Upper lobe of left lung (tissue), 6 donors: ENCODE measurements around the gene PRKCE. TPM values are rescaled to one million over a fixed set of nuclear protein-coding genes. Genes with fewer than 3 reads are reported as not detected.

ENCODE experiments used
- ATAC-seq, 2 donors: fragments of 200-7000 bp; cut with Tn5 transposase; one replicate each; pipeline ENCODE4 v1.9.1; 2022; ENCODE audit warnings: mild to moderate bottlenecking in 2 of 2, moderate library complexity in 2 of 2; ENCODE audit not compliant: low FRiP score in 2 of 2
- DNase-seq, 2 donors: peaks; one replicate each; pipeline ENCODE4 v3.0.0-alpha.2; 2019 to 2020
- H3K27ac ChIP-seq, 4 donors: fragments of 200-600 bp; sonication (generic); one replicate each; pipeline ENCODE4 v1.5.1; 2016 to 2019
- H3K27me3 ChIP-seq, 4 donors: fragments of 200-600 bp; sonication (generic); one replicate each; pipeline ENCODE4 v1.5.1; 2017 to 2019
- H3K36me3 ChIP-seq, 4 donors: fragments of 200-600 bp; sonication (generic); one replicate each; pipeline ENCODE4 v1.5.1; 2016 to 2019
- H3K4me1 ChIP-seq, 4 donors: fragments of 200-600 bp; sonication (generic); one replicate each; pipeline ENCODE4 v1.5.1; 2018 to 2019
- H3K4me3 ChIP-seq, 4 donors: fragments of 200-600 bp; sonication (generic); one replicate each; pipeline ENCODE4 v1.5.1; 2017 to 2019; ENCODE audit warnings: mild to moderate bottlenecking in 2 of 4, moderate library complexity in 1 of 4
- H3K9me3 ChIP-seq, 4 donors: fragments of 200-600 bp; sonication (generic); one replicate each; pipeline ENCODE4 v1.5.1; 2018 to 2019
- CTCF ChIP-seq, 6 experiments: fragments of 450-650 bp in 4 of 6; fragments of 200-600 bp in 2 of 6; sonication (generic) in 2 of 6; IDR thresholded peaks; one replicate each; pipeline ENCODE4 v1.5.1; 2016 to 2019; ENCODE audit warnings: antibody characterized with exemption in 6 of 6
- EP300 ChIP-seq, 4 donors: sonication (generic); formaldehyde crosslinking; IDR thresholded peaks; one replicate each; pipeline ENCODE4 v1.5.1; 2017; ENCODE audit warnings: antibody characterized with exemption in 4 of 4, control low read depth in 2 of 4
- POLR2A ChIP-seq, 4 donors: fragments of 450-650 bp; IDR thresholded peaks; one replicate each; pipeline ENCODE4 v1.5.1; 2016 to 2017; ENCODE audit warnings: antibody characterized with exemption in 4 of 4, mild to moderate bottlenecking in 2 of 4
- POLR2AphosphoS5 ChIP-seq, 2 donors: sonication (generic); formaldehyde crosslinking; IDR thresholded peaks; one replicate each; pipeline ENCODE4 v1.5.1; 2017; ENCODE audit warnings: antibody characterized with exemption in 2 of 2
- WGBS, 2 donors: methylation state at CpG; one replicate each; pipeline ENCODE4 v1.1.5; 2017 to 2018; 5-methylcytosine and 5-hydroxymethylcytosine counted together
- total RNA-seq, 6 donors: library from RNA; depleted of rRNA in 4 of 6; stranded (reverse); fragments of >200 nt in 4 of 6; gene quantifications; one replicate each; pipeline versions ENCODE4 v1.1.0 to v1.2.1, GENCODE V29; 2016 to 2021
- donor health status: DM: no; HTN: no; CAD: no; lungs with moderate emphysema.
- donor health status: DM: no; HTN: yes; CAD: no; lungs with severe emphysema.

The PRKCE gene
- total RNA-seq, 6 donors from 2014 or later: 54.9 to 124 (median 75.6) TPM

- DNase-seq (no peak), ATAC-seq (peak in 1 of 2 donors; percentile 61)
- Histone ChIP-seq H3K9me3 (no peaks in the 10 kb centered on the region), H3K4me3 (no peak overlapping the region), H3K27me3 (no peaks in the 10 kb centered on the region), H3K4me1 (peaks cover 15 to 55% (median 40%) of the 10 kb centered on the region in 4 donors), H3K36me3 (no peaks in the 10 kb centered on the region), H3K27ac (peak overlapping the region; percentile 14 to 47 (median 30))
- WGBS, 2 donors: 47 to 50% methylated on average over 14 to 15 of the region's 15 CpGs
- TF ChIP-seq POLR2A (IDR thresholded peaks at IDR 0.05) (no peak), EP300 (IDR thresholded peaks at IDR 0.05) (no peak), POLR2AphosphoS5 (IDR thresholded peaks at IDR 0.05) (no peak), CTCF (IDR thresholded peaks at IDR 0.05) (no peak)
These were observed 142.7 kb downstream of the PRKCE start for GRCh38 chr2:45794134-45794617.

GRCh38 chr2:45796500-45796899 lies 145.0 kb downstream of the PRKCE start:
- no peak for TF ChIP-seq POLR2AphosphoS5 (IDR thresholded peaks at IDR 0.05)
- TF ChIP-seq CTCF (IDR thresholded peaks at IDR 0.05): no peak
- TF ChIP-seq POLR2A (IDR thresholded peaks at IDR 0.05): no peak
- no peak for TF ChIP-seq EP300 (IDR thresholded peaks at IDR 0.05)
- DNase-seq (no peak), ATAC-seq (no peak)
- WGBS, 2 donors: 71 to 92% methylated on average over 4 of the region's 4 CpGs
- Histone ChIP-seq H3K27ac (peak overlapping the region in 1 of 4 donors; percentile 50), H3K4me3 (no peak overlapping the region), H3K9me3 (no peaks in the 10 kb centered on the region), H3K27me3 (no peaks in the 10 kb centered on the region), H3K36me3 (no peaks in the 10 kb centered on the region), H3K4me1 (peaks cover 9 to 45% (median 31%) of the 10 kb centered on the region in 4 donors)

- WGBS, 2 donors: 68 to 71% methylated on average over 13 of the region's 13 CpGs
- Histone ChIP-seq H3K27ac (peak overlapping the region in 2 of 4 donors; percentile 18 to 50), H3K9me3 (no peaks in the 10 kb centered on the region), H3K36me3 (no peaks in the 10 kb centered on the region), H3K4me1 (peaks cover 9 to 37% (median 30%) of the 10 kb centered on the region in 4 donors), H3K4me3 (no peak overlapping the region), H3K27me3 (no peaks in the 10 kb centered on the region)
- ATAC-seq (no peak), DNase-seq (no peak)
- TF ChIP-seq EP300 (IDR thresholded peaks at IDR 0.05) (no peak), POLR2A (IDR thresholded peaks at IDR 0.05) (no peak), POLR2AphosphoS5 (IDR thresholded peaks at IDR 0.05) (no peak), CTCF (IDR thresholded peaks at IDR 0.05) (no peak)
These were observed 146.2 kb downstream of the PRKCE start for GRCh38 chr2:45797451-45798230.

- TF ChIP-seq POLR2A (IDR thresholded peaks at IDR 0.05): no peak
- TF ChIP-seq CTCF (IDR thresholded peaks at IDR 0.05): no peak
- TF ChIP-seq POLR2AphosphoS5 (IDR thresholded peaks at IDR 0.05): no peak
- TF ChIP-seq EP300 (IDR thresholded peaks at IDR 0.05): no peak
- DNase-seq (no peak), ATAC-seq (no peak)
- 94 to 96% methylated on average over 4 to 5 of the region's 5 CpGs for WGBS, 2 donors
- Histone ChIP-seq H3K4me1 (peaks cover 4 to 15% (median 12%) of the 10 kb centered on the region in 4 donors), H3K36me3 (no peaks in the 10 kb centered on the region), H3K9me3 (no peaks in the 10 kb centered on the region), H3K27ac (no peak overlapping the region), H3K4me3 (no peak overlapping the region), H3K27me3 (no peaks in the 10 kb centered on the region)
These were observed 148.4 kb downstream of the PRKCE start for GRCh38 chr2:45799679-45800381.
